Testis (tissue), 2 donors: ENCODE results near the gene CDS2.

Experiments used
- CTCF ChIP-seq, 3 experiments: fragments of 450-650 bp in 2 of 3; fragments of 200-600 bp in 1 of 3; sonication (generic) in 1 of 3; IDR thresholded peaks; one replicate each; pipeline ENCODE4 v1.5.1; 2016 to 2019; ENCODE audit warnings: antibody characterized with exemption in 3 of 3, mild to moderate bottlenecking in 2 of 3, moderate library complexity in 1 of 3
- POLR2A ChIP-seq: fragments of 450-650 bp; IDR thresholded peaks from one replicate; pipeline ENCODE4 v1.6.1; 2017; ENCODE audit warnings: antibody characterized with exemption, mild to moderate bottlenecking, moderate library complexity

GRCh38 chr20:5100684-5101347, 26.0 kb upstream of the CDS2 start:
- TF ChIP-seq CTCF (IDR thresholded peaks at IDR 0.05) = peak; percentile 85 to 96 (median 94)
- TF ChIP-seq POLR2A = no peak
